MM.1S (cell line): Measurements from ENCODE around the gene LZTFL1.

Experiments
- EZH2 ChIP-seq: fragments of 300-600 bp; sonication (generic); optimal IDR thresholded peaks from 2 replicates; pipeline ENCODE3; 2017; ENCODE audit warnings: low read depth, mild to moderate bottlenecking, antibody characterized with exemption, low read length, mixed read lengths
- EZH2phosphoT487 ChIP-seq: fragments of 300-600 bp; sonication (generic); IDR thresholded peaks from 2 replicates; pipeline ENCODE4 v1.6.1; 2018; ENCODE audit warnings: antibody characterized with exemption, low read length
- TF ChIP-seq, protein P1 (sequence below): fragments of 300-600 bp; sonication (generic); IDR thresholded peaks from 2 replicates; pipeline ENCODE4 v1.5.1; 2016; ENCODE audit warnings: antibody characterized with exemption, low read length, mixed read lengths

DNA sequence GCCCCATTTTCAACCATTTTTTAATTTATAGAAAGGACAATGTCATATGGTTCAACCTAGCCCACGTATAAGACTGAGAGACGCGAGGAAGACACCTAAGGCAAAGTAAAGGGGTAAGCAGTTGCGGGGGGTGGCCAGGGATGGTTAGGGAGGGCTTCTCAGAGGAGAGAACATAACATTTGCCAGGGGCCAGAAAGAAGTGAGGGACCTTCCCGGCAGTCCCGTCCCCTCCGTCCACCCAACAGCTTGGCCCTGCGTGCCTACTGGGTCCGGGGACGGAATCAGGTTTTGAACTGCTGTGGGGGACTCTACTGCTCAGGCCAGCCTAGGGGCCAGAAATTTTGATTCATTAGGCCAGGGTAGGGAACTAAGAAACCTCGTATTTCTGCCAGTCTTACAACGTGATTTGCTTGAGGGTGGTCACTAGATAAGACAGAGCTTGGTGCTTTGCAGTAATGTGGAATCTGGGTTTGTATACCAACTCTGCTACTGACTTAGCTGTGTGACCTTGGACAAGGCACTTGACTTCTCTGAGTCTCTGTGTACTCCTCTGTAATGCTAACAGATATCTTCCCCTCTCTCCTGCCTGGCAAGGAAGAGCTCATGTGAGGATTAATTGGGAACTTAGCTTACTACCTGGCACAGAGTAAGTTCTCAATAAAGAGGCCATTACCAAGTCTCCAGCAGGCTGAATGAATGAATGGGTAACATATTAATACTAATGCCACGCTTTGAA lies 44.8 kb downstream of the LZTFL1 start:
- TF ChIP-seq, protein P1, sequence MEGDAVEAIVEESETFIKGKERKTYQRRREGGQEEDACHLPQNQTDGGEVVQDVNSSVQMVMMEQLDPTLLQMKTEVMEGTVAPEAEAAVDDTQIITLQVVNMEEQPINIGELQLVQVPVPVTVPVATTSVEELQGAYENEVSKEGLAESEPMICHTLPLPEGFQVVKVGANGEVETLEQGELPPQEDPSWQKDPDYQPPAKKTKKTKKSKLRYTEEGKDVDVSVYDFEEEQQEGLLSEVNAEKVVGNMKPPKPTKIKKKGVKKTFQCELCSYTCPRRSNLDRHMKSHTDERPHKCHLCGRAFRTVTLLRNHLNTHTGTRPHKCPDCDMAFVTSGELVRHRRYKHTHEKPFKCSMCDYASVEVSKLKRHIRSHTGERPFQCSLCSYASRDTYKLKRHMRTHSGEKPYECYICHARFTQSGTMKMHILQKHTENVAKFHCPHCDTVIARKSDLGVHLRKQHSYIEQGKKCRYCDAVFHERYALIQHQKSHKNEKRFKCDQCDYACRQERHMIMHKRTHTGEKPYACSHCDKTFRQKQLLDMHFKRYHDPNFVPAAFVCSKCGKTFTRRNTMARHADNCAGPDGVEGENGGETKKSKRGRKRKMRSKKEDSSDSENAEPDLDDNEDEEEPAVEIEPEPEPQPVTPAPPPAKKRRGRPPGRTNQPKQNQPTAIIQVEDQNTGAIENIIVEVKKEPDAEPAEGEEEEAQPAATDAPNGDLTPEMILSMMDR: no peak
- no peak for TF ChIP-seq EZH2
- no peak for TF ChIP-seq EZH2phosphoT487
